ENCODE results near the gene NFX1. TPM values are rescaled to one million over a fixed set of nuclear protein-coding genes. Genes with fewer than 3 reads are reported as not detected.

Gene NFX1
- total RNA-seq: 22.2 and 23.9 TPM in 2 replicates

GRCh38 chr9:33290247-33291030 lies at the start of gene NFX1:
TSS of gene NFX1 (plus strand) at chr9:33290516. CDS start at chr9:33290573, 57 bp downstream.

GRCh38 chr9:33264473-33265177 lies 25.7 kb upstream of the NFX1 start, which contains the start of the genes BAG1 and CHMP5:
TSS of gene BAG1 (minus strand) at chr9:33264708.
TSS of gene CHMP5 (plus strand) at chr9:33265049. CDS start at chr9:33265079, 30 bp downstream.

GRCh38 chr9:33402371-33402770 lies 112.1 kb downstream of the NFX1 start, which contains the start of gene AQP7:
TSS of gene AQP7 (minus strand) at chr9:33402568. CDS start at chr9:33401262, 1,306 bp downstream.

Other genes with a start within 250 kb of the NFX1 start
- gene SMU1, start 213.8 kb upstream of the NFX1 start, total RNA-seq: 33.1 and 37.5 TPM in 2 replicates
- gene B4GALT1, start 123.2 kb upstream of the NFX1 start, total RNA-seq: 12.5 and 19.9 TPM in 2 replicates
- gene SPINK4, start 50.3 kb upstream of the NFX1 start, total RNA-seq: 0.95 TPM in 1 of 2 replicates, not detected in the other
- 15.5 and 23.3 TPM in 2 replicates for gene BAG1, start 25.8 kb upstream of the NFX1 start, total RNA-seq
- gene CHMP5, start 25.5 kb upstream of the NFX1 start, total RNA-seq: 117 and 152 TPM in 2 replicates
- 0.34 and 0.47 TPM in 2 replicates for gene AQP7, start 112.1 kb downstream of the NFX1 start, total RNA-seq
- 6.6 and 11.2 TPM in 2 replicates for gene AQP3, start 157.1 kb downstream of the NFX1 start, total RNA-seq
- 13.6 and 15.1 TPM in 2 replicates for gene NOL6, start 183.4 kb downstream of the NFX1 start, total RNA-seq
- 2.3 and 4.3 TPM in 2 replicates for gene ANKRD18B, start 233.7 kb downstream of the NFX1 start, total RNA-seq